Activated CD4-positive, CD25-positive, alpha-beta regulatory T cell (primary cell): ENCODE results near the gene HSD3B7.

Experiments
- DNase-seq, 4 experiments: peaks; one replicate each; lab custom pipeline; 2025; lab: John Stamatoyannopoulos, UW

HSD3B7 gene

GRCh38 chr16:31029272-31029671 is 44.3 kb downstream of the HSD3B7 start:
- no peak for DNase-seq

GRCh38 chr16:31031276-31031675 is 46.3 kb downstream of the HSD3B7 start:
- no peak for DNase-seq

- peak; percentile 88 to 93 (median 93) for DNase-seq
Measured at GRCh38 chr16:31032736-31033708, 48.0 kb downstream of the HSD3B7 start, which contains the start of gene STX4. TSS of gene STX4 (plus strand) at chr16:31033558. CDS start at chr16:31033806, 248 bp downstream.

- peak; percentile 66 to 76 (median 73) for DNase-seq
Measured at GRCh38 chr16:31033709-31034492, 48.9 kb downstream of the HSD3B7 start.

GRCh38 chr16:31036691-31037090 is 51.7 kb downstream of the HSD3B7 start:
- no peak for DNase-seq
